H1 (cell line): ENCODE measurements around the gene FBXW2. TPM values are rescaled to one million over a fixed set of nuclear protein-coding genes. Genes with fewer than 3 reads are reported as not detected.

Experiments
- CHD1 ChIP-seq: IDR thresholded peaks from 2 replicates; pipeline ENCODE4 v1.6.1; 2012; ENCODE audit warnings: low read depth, low read length, improper control_type of control experiment
- SIRT6 ChIP-seq: IDR thresholded peaks from one replicate; pipeline ENCODE4 v1.7.1; 2012; ENCODE audit warnings: low read length, inconsistent platforms
- polyA plus RNA-seq, 7 experiments: library from polyadenylated mRNA; depleted of rRNA in 3 of 7; stranded (reverse) in 5 of 7; unstranded in 2 of 7; fragments of >200 nt in 5 of 7; fragments of 200-250 nt in 2 of 7; gene quantifications; 1 replicate in 5 of 7; 2 replicates in 1 of 7; 4 replicates in 1 of 7; pipeline versions ENCODE4 v1.2.1 to v1.2.3, GENCODE V29; 2011 to 2013; ENCODE audit warnings: missing spikeins in 2 of 7, mixed read lengths in 2 of 7
- total RNA-seq: library from RNA; stranded (reverse); fragmentation: NEBNext Ultra II Directional; extraction: Animal tissue kit (Norgen Biotek cat#: 25700); gene quantifications from 2 replicates; pipeline ENCODE4 v1.2.1, GENCODE V29; 2021
- TF ChIP-seq, protein P1 (sequence below), 3 experiments: IDR thresholded peaks; 1 replicate in 2 of 3; 2 replicates in 1 of 3; pipeline versions ENCODE4 v1.5.1 to v1.6.1; 2011; ENCODE audit warnings: low read length in 3 of 3, mild to moderate bottlenecking in 3 of 3, inconsistent platforms in 2 of 3, low read depth in 1 of 3, moderate library complexity in 1 of 3; ENCODE audit not compliant: insufficient read depth in 1 of 3; ENCODE audit errors: control extremely low read depth in 1 of 3

Gene FBXW2
- total and polyA plus RNA-seq, 2 of the 8 experiments (the other 6 are each of a cell fraction or from before 2014, with no cell fraction given): 19.2 to 65.3 TPM

DNA sequence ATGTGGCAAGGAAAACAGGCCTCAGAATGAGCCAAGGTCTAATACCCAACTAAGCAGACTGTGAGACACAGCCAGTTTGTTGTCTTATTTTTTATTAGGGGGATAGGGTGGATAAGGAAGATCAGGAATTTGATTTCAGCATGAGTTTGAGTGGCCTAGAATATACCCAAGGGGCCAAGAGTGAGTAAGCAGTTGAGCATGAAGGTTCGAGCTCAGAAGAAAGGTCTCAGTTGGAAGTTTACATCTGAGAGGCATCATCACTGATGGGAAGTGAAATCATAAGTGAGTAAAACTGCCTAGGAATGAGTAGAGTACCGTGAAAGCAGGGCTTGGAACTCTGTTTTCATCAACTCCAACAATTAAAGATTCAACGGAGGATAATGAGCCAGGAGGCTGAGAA is 36.9 kb upstream of the FBXW2 start (continued):
- TF ChIP-seq, protein P1, sequence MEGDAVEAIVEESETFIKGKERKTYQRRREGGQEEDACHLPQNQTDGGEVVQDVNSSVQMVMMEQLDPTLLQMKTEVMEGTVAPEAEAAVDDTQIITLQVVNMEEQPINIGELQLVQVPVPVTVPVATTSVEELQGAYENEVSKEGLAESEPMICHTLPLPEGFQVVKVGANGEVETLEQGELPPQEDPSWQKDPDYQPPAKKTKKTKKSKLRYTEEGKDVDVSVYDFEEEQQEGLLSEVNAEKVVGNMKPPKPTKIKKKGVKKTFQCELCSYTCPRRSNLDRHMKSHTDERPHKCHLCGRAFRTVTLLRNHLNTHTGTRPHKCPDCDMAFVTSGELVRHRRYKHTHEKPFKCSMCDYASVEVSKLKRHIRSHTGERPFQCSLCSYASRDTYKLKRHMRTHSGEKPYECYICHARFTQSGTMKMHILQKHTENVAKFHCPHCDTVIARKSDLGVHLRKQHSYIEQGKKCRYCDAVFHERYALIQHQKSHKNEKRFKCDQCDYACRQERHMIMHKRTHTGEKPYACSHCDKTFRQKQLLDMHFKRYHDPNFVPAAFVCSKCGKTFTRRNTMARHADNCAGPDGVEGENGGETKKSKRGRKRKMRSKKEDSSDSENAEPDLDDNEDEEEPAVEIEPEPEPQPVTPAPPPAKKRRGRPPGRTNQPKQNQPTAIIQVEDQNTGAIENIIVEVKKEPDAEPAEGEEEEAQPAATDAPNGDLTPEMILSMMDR (IDR thresholded peaks at IDR 0.05; ENCODE audit: control extremely low read depth in 1 of 3, insufficient read depth in 1 of 3, low read depth in 1 of 3, low read length in 3 of 3): no peak
- TF ChIP-seq CHD1: no peak
- no peak for TF ChIP-seq SIRT6
